ENCODE results near the gene OR9A2.
A peak's percentile ranks its signal among the peaks of the same experiment; 100 is the strongest.

OR9A2 gene

GRCh38 chr7:143013473-143013872 lies 13.5 kb downstream of the OR9A2 start:
- DNase-seq (ENCODE audit: insufficient read length, low spot score) (no peak), FAIRE-seq (no peak)
- TF ChIP-seq CTCF (IDR thresholded peaks at IDR 0.05; ENCODE audit: insufficient read depth, missing control alignments): no peak

- TF ChIP-seq CTCF (IDR thresholded peaks at IDR 0.05; ENCODE audit: insufficient read depth, missing control alignments): no peak
- FAIRE-seq (no peak), DNase-seq (ENCODE audit: insufficient read length, low spot score) (no peak)
These were observed 14.5 kb downstream of the OR9A2 start for GRCh38 chr7:143012409-143012808.

GRCh38 chr7:143012001-143012400 lies 14.9 kb downstream of the OR9A2 start:
- no peak for TF ChIP-seq CTCF (IDR thresholded peaks at IDR 0.05; ENCODE audit: insufficient read depth, missing control alignments)
- DNase-seq (ENCODE audit: insufficient read length, low spot score) (no peak), FAIRE-seq (no peak)

- FAIRE-seq: no peak
- DNase-seq (ENCODE audit: insufficient read length, low spot score): no peak
- TF ChIP-seq CTCF (IDR thresholded peaks at IDR 0.05; ENCODE audit: insufficient read depth, missing control alignments): peak; percentile 92
These were observed 18.7 kb downstream of the OR9A2 start for GRCh38 chr7:143008007-143008901.

- FAIRE-seq (no peak), DNase-seq (ENCODE audit: insufficient read length, low spot score) (no peak)
- TF ChIP-seq CTCF (IDR thresholded peaks at IDR 0.05; ENCODE audit: insufficient read depth, missing control alignments): no peak
These were observed 21.2 kb downstream of the OR9A2 start for GRCh38 chr7:143005632-143006260.

GRCh38 chr7:143003393-143004051 lies 23.4 kb downstream of the OR9A2 start:
- DNase-seq (ENCODE audit: insufficient read length, low spot score) (no peak), FAIRE-seq (no peak)
- peak; percentile 71 for TF ChIP-seq CTCF (IDR thresholded peaks at IDR 0.05; ENCODE audit: insufficient read depth, missing control alignments)
